Measurements from ENCODE around the gene ACVR1C.

Gene ACVR1C

GRCh38 chr2:157565550-157565949 lies 63.1 kb downstream of the ACVR1C start:
- DNase-seq (ENCODE audit: low read depth): no peak
- TF ChIP-seq CTCF (IDR thresholded peaks at IDR 0.05; ENCODE audit: control insufficient read depth, insufficient read depth, low read depth, low read length, missing control alignments): no peak
- no peak overlapping the region for H3K4me3 ChIP-seq (ENCODE audit: control insufficient read depth, low read depth, low read length)

- no peak for TF ChIP-seq CTCF (IDR thresholded peaks at IDR 0.05; ENCODE audit: control insufficient read depth, insufficient read depth, low read depth, low read length, missing control alignments)
- no peak for DNase-seq (ENCODE audit: low read depth)
- H3K4me3 ChIP-seq (ENCODE audit: control insufficient read depth, low read depth, low read length): no peak overlapping the region
These were observed 68.8 kb downstream of the ACVR1C start for GRCh38 chr2:157559890-157560289.

- TF ChIP-seq CTCF (IDR thresholded peaks at IDR 0.05; ENCODE audit: control insufficient read depth, insufficient read depth, low read depth, low read length, missing control alignments): no peak
- H3K4me3 ChIP-seq (ENCODE audit: control insufficient read depth, low read depth, low read length): no peak overlapping the region
- DNase-seq (ENCODE audit: low read depth): no peak
These were observed 69.2 kb downstream of the ACVR1C start for GRCh38 chr2:157559461-157559860.

- no peak overlapping the region for H3K4me3 ChIP-seq (ENCODE audit: control insufficient read depth, low read depth, low read length)
- no peak for TF ChIP-seq CTCF (IDR thresholded peaks at IDR 0.05; ENCODE audit: control insufficient read depth, insufficient read depth, low read depth, low read length, missing control alignments)
- DNase-seq (ENCODE audit: low read depth): no peak
These were observed 69.6 kb downstream of the ACVR1C start for GRCh38 chr2:157559061-157559460.

GRCh38 chr2:157557770-157558169 lies 70.9 kb downstream of the ACVR1C start:
- no peak for TF ChIP-seq CTCF (IDR thresholded peaks at IDR 0.05; ENCODE audit: control insufficient read depth, insufficient read depth, low read depth, low read length, missing control alignments)
- H3K4me3 ChIP-seq (ENCODE audit: control insufficient read depth, low read depth, low read length): no peak overlapping the region

GRCh38 chr2:157540102-157540501 lies 88.6 kb downstream of the ACVR1C start:
- TF ChIP-seq CTCF (IDR thresholded peaks at IDR 0.05; ENCODE audit: control insufficient read depth, insufficient read depth, low read depth, low read length, missing control alignments): no peak
- DNase-seq (ENCODE audit: low read depth): no peak
- no peak overlapping the region for H3K4me3 ChIP-seq (ENCODE audit: control insufficient read depth, low read depth, low read length)

More at GRCh38 chr2:157557770-157558169, 70.9 kb downstream of the ACVR1C start:
- no peak for DNase-seq (ENCODE audit: low read depth)

- no peak for DNase-seq (ENCODE audit: low read depth)
- H3K4me3 ChIP-seq (ENCODE audit: control insufficient read depth, low read depth, low read length): no peak overlapping the region
- no peak for TF ChIP-seq CTCF (IDR thresholded peaks at IDR 0.05; ENCODE audit: control insufficient read depth, insufficient read depth, low read depth, low read length, missing control alignments)
These were observed 90.6 kb downstream of the ACVR1C start for GRCh38 chr2:157538064-157538463.
